A549 (cell line): ENCODE results near the gene CLEC3A. TPM values are rescaled to one million over a fixed set of nuclear protein-coding genes. Genes with fewer than 3 reads are reported as not detected.
"Not testable (repeated sequence)": the region's sequence is repeated elsewhere in the genome, so short reads cannot be mapped to it uniquely, and the experiment has no call there.

Experiments used
- ATAC-seq, 2 experiments: fragments of 200-7000 bp in 1 of 2; fragments of >200 bp in 1 of 2; cut with Nextera tagmentation in 1 of 2; cut with Tn5 transposase in 1 of 2; 3 replicates each; pipeline versions ENCODE4 v1.8.0 to v1.9.1; 2018 to 2020; ENCODE audit warnings: mild to moderate bottlenecking in 1 of 2, moderate library complexity in 1 of 2
- CTCF ChIA-PET: fragments of 300-600 bp; sonication (Branson Sonifier 250); formaldehyde crosslinking; extraction: SDS; loops from one replicate; lab custom pipeline; 2021; ENCODE audit warnings: antibody characterized with exemption, inconsistent platforms; lab: Yijun Ruan, JAX
- POLR2A ChIA-PET: fragments of 350-600 bp; formaldehyde crosslinking; extraction: SDS; loops from one replicate; lab custom pipeline; 2021; ENCODE audit warnings: antibody characterized with exemption, inconsistent platforms; lab: Yijun Ruan, JAX
- DNase-seq, 2 experiments: peaks; one replicate each; pipeline versions ENCODE4 v3.0.0 to v3.0.0-alpha.2; 2011 to 2016; ENCODE audit warnings: low read depth in 1 of 2, low spot score in 1 of 2
- FAIRE-seq: peaks from 2 replicates; lab custom pipeline; 2011; peaks lifted over from hg19 to GRCh38; lab: Jason Lieb, UNC
- H3K27ac ChIP-seq, 2 experiments: fragments of >200 bp; sonication (Bioruptor Twin); formaldehyde crosslinking; 3 replicates each; pipeline ENCODE4 v1.5.1; 2016 to 2017
- H3K4me1 ChIP-seq: fragments of >200 bp; sonication (Bioruptor Twin); formaldehyde crosslinking; 3 replicates; pipeline ENCODE4 v1.6.1; 2016
- H3K4me2 ChIP-seq: fragments of >200 bp; sonication (Bioruptor Twin); formaldehyde crosslinking; 3 replicates; pipeline ENCODE4 v1.6.1; 2016
- H3K4me3 ChIP-seq: fragments of >200 bp; sonication (Bioruptor Twin); formaldehyde crosslinking; 3 replicates; pipeline ENCODE4 v1.5.1; 2016
- H3K9me3 ChIP-seq: fragments of >200 bp; sonication (Bioruptor Twin); formaldehyde crosslinking; 3 replicates; pipeline ENCODE4 v1.6.1; 2016
- CBX2 ChIP-seq: fragments of 200-600 bp; sonication (generic); IDR thresholded peaks from 2 replicates; pipeline ENCODE4 v1.6.1; 2016; ENCODE audit warnings: low read depth, mild to moderate bottlenecking, borderline replicate concordance
- CBX8 ChIP-seq: fragments of 200-600 bp; sonication (generic); IDR thresholded peaks from 2 replicates; pipeline ENCODE4 v1.6.1; 2016
- CEBPB ChIP-seq, 2 experiments: fragments of >200 bp in 1 of 2; sonication (Bioruptor Twin) in 1 of 2; formaldehyde crosslinking in 1 of 2; IDR thresholded peaks; 2 replicates each; pipeline ENCODE4 v1.6.1; 2012 to 2016
- EHMT2 ChIP-seq: fragments of 200-600 bp; sonication (generic); IDR thresholded peaks from 2 replicates; pipeline ENCODE4 v1.6.1; 2016; ENCODE audit warnings: antibody characterized with exemption, low read depth, mild to moderate bottlenecking, moderate library complexity
- EP300 ChIP-seq, 2 experiments: fragments of >200 bp; sonication (Bioruptor Twin); formaldehyde crosslinking; IDR thresholded peaks; 2 replicates in 1 of 2; 3 replicates in 1 of 2; pipeline ENCODE4 v1.6.1; 2016 to 2017
- ESRRA ChIP-seq: fragments of 150-350 bp; IDR thresholded peaks from 2 replicates; pipeline ENCODE4 v1.6.1; 2014; ENCODE audit warnings: mild to moderate bottlenecking, low read length, borderline replicate concordance
- GATA3 ChIP-seq: IDR thresholded peaks from 2 replicates; pipeline ENCODE4 v1.6.1; 2012; ENCODE audit warnings: borderline replicate concordance
- HEYL ChIP-seq: fragments of 250-450 bp; sonication (Bioruptor Pico); IDR thresholded peaks from 2 replicates; pipeline ENCODE4 v1.8.0; 2021; ENCODE audit warnings: mild to moderate bottlenecking, moderate library complexity
- HOXB5 ChIP-seq: fragments of 250-450 bp; sonication (Bioruptor Pico); IDR thresholded peaks from 2 replicates; pipeline ENCODE4 v1.5.0; 2020; ENCODE audit warnings: mild to moderate bottlenecking, moderate library complexity
- KDM5A ChIP-seq: fragments of 200-600 bp; sonication (generic); IDR thresholded peaks from 2 replicates; pipeline ENCODE4 v1.6.1; 2016; ENCODE audit warnings: antibody characterized with exemption, mild to moderate bottlenecking
- MAX ChIP-seq: IDR thresholded peaks from 2 replicates; pipeline ENCODE4 v1.6.1; 2012
- MYC ChIP-seq: IDR thresholded peaks from 2 replicates; pipeline ENCODE4 v1.6.1; 2012; ENCODE audit warnings: mild to moderate bottlenecking, inconsistent platforms, low read length, improper control_type of control experiment, borderline replicate concordance
- PBX3 ChIP-seq: IDR thresholded peaks from 2 replicates; pipeline ENCODE4 v1.6.1; 2012
- PHF8 ChIP-seq: fragments of 200-600 bp; sonication (generic); IDR thresholded peaks from 2 replicates; pipeline ENCODE4 v1.6.1; 2016; ENCODE audit warnings: low read depth, mild to moderate bottlenecking, antibody characterized with exemption, moderate library complexity, borderline replicate concordance
- POLR2A ChIP-seq: IDR thresholded peaks from 2 replicates; pipeline ENCODE4 v1.6.1; 2012; ENCODE audit warnings: mild to moderate bottlenecking, low read length
- POLR2AphosphoS2 ChIP-seq: conservative IDR thresholded peaks from 2 replicates; pipeline ENCODE4 v1.6.1; 2012; ENCODE audit warnings: low read length, improper control_type of control experiment, inconsistent platforms
- RAD21 ChIP-seq, 2 experiments: fragments of >200 bp in 1 of 2; sonication (Bioruptor Twin) in 1 of 2; formaldehyde crosslinking in 1 of 2; IDR thresholded peaks in 1 of 2; conservative IDR thresholded peaks in 1 of 2; 2 replicates in 1 of 2; 3 replicates in 1 of 2; pipeline ENCODE4 v1.6.1; 2012 to 2018; ENCODE audit warnings: inconsistent platforms in 1 of 2
- RNF2 ChIP-seq: fragments of 200-600 bp; sonication (generic); IDR thresholded peaks from 2 replicates; pipeline ENCODE4 v1.6.1; 2016; ENCODE audit warnings: low read depth, mild to moderate bottlenecking, antibody characterized with exemption, moderate library complexity, borderline replicate concordance
- SREBF2 ChIP-seq: fragments of 450-650 bp; IDR thresholded peaks from 2 replicates; pipeline ENCODE4 v1.6.1; 2014; ENCODE audit warnings: mild to moderate bottlenecking, moderate library complexity
- TFCP2L1 ChIP-seq: fragments of 250-450 bp; sonication (Bioruptor Pico); IDR thresholded peaks from 2 replicates; pipeline ENCODE4 v1.5.0; 2021; ENCODE audit warnings: mild to moderate bottlenecking
- ZSCAN20 ChIP-seq: fragments of 250-450 bp; sonication (Bioruptor Pico); IDR thresholded peaks from 2 replicates; pipeline ENCODE4 v1.8.0; 2022; ENCODE audit warnings: mild to moderate bottlenecking, moderate library complexity
- WGBS: methylation state at CpG from one replicate; pipeline ENCODE4 v1.1.6; 2017; ENCODE audit errors: missing lambda C conversion rate; 5-methylcytosine and 5-hydroxymethylcytosine counted together
- polyA plus RNA-seq, 4 experiments: library from polyadenylated mRNA; depleted of rRNA in 3 of 4; stranded (reverse); fragments of >200 nt; fragmentation: RNase III in 1 of 4; extraction: RNeasy Plus Mini Kit Qiagen cat#74134 plus additional on column Dnase treatment in 1 of 4; gene quantifications; 2 replicates in 3 of 4; 3 replicates in 1 of 4; pipeline ENCODE4 v1.2.3, GENCODE V29; 2011 to 2017
- TF ChIP-seq, protein P1 (sequence below): IDR thresholded peaks from 2 replicates; pipeline ENCODE4 v1.6.1; 2012; ENCODE audit warnings: low read depth, borderline replicate concordance
- TF ChIP-seq, protein P2 (sequence below): fragments of >200 bp; sonication (Bioruptor Twin); formaldehyde crosslinking; IDR thresholded peaks from 2 replicates; pipeline ENCODE4 v1.6.1; 2016

CLEC3A gene
- polyA plus RNA-seq, 2 of the 4 experiments (the other 2 are of a cell fraction): not detected

DNA sequence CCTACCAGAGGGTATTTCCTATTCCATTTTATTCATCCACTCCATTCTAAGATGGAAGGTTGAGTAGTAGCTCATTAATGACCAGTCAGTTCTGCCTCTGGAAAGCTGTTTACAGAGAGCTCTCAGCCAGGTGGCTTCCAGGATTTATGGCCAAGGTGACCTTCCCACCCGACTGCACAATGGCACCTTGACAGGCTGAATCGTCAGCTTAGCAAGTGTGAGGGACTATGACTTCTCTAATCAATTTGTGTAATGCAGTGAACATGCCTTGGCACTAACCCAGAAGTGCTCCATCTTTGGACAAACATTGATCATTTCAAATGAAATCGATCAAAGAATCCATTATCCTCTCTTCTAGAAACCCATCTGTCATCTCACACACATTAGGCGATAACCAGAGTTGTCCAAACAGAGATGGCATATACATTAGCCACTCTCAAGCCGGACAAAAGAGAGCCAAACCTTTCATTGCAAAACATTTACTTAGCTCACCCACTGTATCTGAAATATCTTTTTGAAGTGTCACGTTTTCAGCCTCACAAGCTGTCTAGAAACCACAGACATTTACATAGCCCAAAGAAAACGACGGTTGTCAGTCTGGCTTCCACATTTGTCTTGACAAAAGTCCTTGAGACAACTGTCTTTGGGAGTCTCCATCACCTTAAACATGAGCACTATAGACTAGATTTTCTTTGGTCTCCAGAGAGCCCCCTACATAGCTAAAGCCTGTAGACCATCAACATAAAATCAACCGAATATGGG lies 35.6 kb downstream of the CLEC3A start:
- Histone ChIP-seq H3K27ac (no peak overlapping the region), H3K9me3 (no peaks in the 10 kb centered on the region), H3K4me1 (no peaks in the 10 kb centered on the region), H3K4me3 (no peak overlapping the region), H3K4me2 (no peak overlapping the region)
- FAIRE-seq: no peak
- TF ChIP-seq HEYL (no peak), PBX3 (no peak), ZSCAN20 (CRISPR knock-in tag) (no peak), EHMT2 (no peak), CEBPB (IDR thresholded peaks at IDR 0.05) (no peak)
- no peak for ATAC-seq
- POLR2A ChIA-PET: no interaction called here
- no peak for DNase-seq
- CTCF ChIA-PET: interaction anchor here (1.2 kb wide), 1 partner anchor 42 kb away, joined by 4 read pairs; the partner anchor contains the start of gene WWOX
- 19% methylated on average over 9 of the region's 9 CpGs for WGBS

DNA sequence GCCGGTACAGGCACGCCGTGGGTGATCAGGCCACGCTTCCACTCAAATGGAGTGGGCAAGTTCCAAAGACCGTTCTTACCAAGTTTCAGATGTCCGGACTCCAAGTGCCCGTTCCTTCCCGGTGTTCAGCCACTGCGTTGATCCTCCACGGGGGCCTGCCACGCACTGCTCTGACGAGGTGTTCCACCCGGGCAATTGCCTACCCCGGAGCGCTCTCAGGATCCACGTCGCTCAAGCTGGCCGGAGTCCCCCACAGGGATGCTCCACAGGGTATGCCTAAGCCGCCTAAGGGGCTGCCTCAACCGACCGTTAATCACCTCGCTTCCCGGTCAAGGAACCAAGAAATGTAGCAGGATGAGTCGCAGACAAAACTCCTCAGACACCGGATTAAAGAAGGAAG lies 37.5 kb downstream of the CLEC3A start:
- H3K4me1 ChIP-seq, ATAC-seq, POLR2A ChIA-PET, FAIRE-seq, H3K4me3 ChIP-seq, DNase-seq, H3K27ac ChIP-seq, H3K9me3 ChIP-seq, H3K4me2 ChIP-seq: not testable (repeated sequence)
- 51% methylated on average over 22 of the region's 25 CpGs for WGBS
- CTCF ChIA-PET: interaction anchor here (0.8 to 1.3 kb wide), 2 partner anchors 11 to 1482 kb away, joined by 3 read pairs; no protein-coding TSS in a partner anchor

GRCh38 chr16:78060295-78060694 lies 37.9 kb downstream of the CLEC3A start:
- DNase-seq (no peak), ATAC-seq (no peak), FAIRE-seq (no peak)
- no peak overlapping the region for H3K4me3 ChIP-seq
- ChIA-PET CTCF (interaction anchor here (0.8 to 1.3 kb wide), 2 partner anchors 11 to 1481 kb away, joined by 3 read pairs; no protein-coding TSS in a partner anchor), POLR2A (no interaction called here)
- H3K27ac ChIP-seq: no peak overlapping the region
- 12% methylated on average over 5 of the region's 5 CpGs for WGBS
- TF ChIP-seq MYC (no peak), ESRRA (no peak), GATA3 (no peak), RNF2 (no peak), PHF8 (no peak), RAD21 (conservative IDR thresholded peaks at IDR 0.05 in 1 of 2, IDR thresholded peaks at IDR 0.05 in 1 of 2) (no peak), EHMT2 (no peak), KDM5A (no peak), POLR2AphosphoS2 (no peak), CBX2 (no peak), HOXB5 (CRISPR knock-in tag) (no peak), CBX8 (no peak)
- TF ChIP-seq, protein P1, sequence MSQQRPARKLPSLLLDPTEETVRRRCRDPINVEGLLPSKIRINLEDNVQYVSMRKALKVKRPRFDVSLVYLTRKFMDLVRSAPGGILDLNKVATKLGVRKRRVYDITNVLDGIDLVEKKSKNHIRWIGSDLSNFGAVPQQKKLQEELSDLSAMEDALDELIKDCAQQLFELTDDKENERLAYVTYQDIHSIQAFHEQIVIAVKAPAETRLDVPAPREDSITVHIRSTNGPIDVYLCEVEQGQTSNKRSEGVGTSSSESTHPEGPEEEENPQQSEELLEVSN: no peak
- TF ChIP-seq, protein P2, sequence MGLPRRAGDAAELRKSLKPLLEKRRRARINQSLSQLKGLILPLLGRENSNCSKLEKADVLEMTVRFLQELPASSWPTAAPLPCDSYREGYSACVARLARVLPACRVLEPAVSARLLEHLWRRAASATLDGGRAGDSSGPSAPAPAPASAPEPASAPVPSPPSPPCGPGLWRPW: no peak
- H3K9me3 ChIP-seq: no peaks in the 10 kb centered on the region
- no peaks in the 10 kb centered on the region for H3K4me1 ChIP-seq
- no peak overlapping the region for H3K4me2 ChIP-seq

DNA sequence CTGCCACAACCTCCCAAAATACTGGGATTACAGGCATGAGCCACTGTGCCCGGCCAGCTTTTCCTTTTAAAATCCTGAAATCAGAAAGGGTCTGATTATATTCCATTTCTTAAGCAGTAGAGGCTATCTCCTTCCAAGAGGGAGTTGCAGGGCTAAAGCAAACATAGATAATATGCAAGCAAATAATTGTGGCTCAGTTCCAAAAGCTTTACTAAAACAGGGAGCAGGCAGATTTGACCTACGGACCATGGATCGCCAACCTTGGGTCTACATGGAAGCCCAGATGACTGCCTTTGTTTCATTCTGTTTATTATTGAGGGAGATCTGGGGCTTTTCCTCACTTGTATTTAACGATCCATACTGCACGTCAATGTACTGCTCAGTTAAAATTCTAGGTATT lies 38.5 kb downstream of the CLEC3A start:
- ChIA-PET CTCF (no interaction called here), POLR2A (no interaction called here)
- FAIRE-seq: no peak
- Histone ChIP-seq H3K27ac (no peak overlapping the region), H3K4me2 (no peak overlapping the region), H3K4me1 (no peaks in the 10 kb centered on the region), H3K4me3 (no peak overlapping the region), H3K9me3 (no peaks in the 10 kb centered on the region)
- ATAC-seq: no peak
- TF ChIP-seq PBX3 (no peak), ZSCAN20 (CRISPR knock-in tag) (no peak), MAX (no peak), POLR2A (no peak), SREBF2 (no peak), GATA3 (no peak), TFCP2L1 (CRISPR knock-in tag) (no peak), CBX8 (no peak), EP300 (IDR thresholded peaks at IDR 0.05) (no peak)
- TF ChIP-seq, protein P2: no peak
- no peak for DNase-seq
- WGBS: 49% methylated on average over 5 of the region's 5 CpGs
